MCF 10A (cell line): ENCODE measurements around the gene TMEM51. TPM values are rescaled to one million over a fixed set of nuclear protein-coding genes. Genes with fewer than 3 reads are reported as not detected.

Experiments used
- BruUV-seq: library from RNA; stranded (reverse); fragments of 400-500 nt; replicated peaks from 2 replicates; lab custom pipeline; 2021; lab: Mats Ljungman, UMichigan
- CTCF ChIA-PET: fragments of 300-600 bp; sonication (Branson Sonifier 250); formaldehyde crosslinking; extraction: SDS; loops from one replicate; lab custom pipeline; 2021; ENCODE audit warnings: antibody characterized with exemption, inconsistent platforms; lab: Yijun Ruan, JAX
- POLR2A ChIA-PET: fragments of 300-600, 350-650 bp; sonication (Branson Sonifier 250); formaldehyde crosslinking; extraction: SDS; loops from one replicate; lab custom pipeline; 2020; ENCODE audit warnings: antibody characterized with exemption, inconsistent platforms; lab: Yijun Ruan, JAX
- DNase-seq: peaks from one replicate; pipeline ENCODE4 v3.0.0-alpha.2; 2018; ENCODE audit not compliant: unreplicated experiment
- H3K27ac Mint-ChIP-seq: one replicate; pipeline ENCODE4 v1.8.0; 2022; ENCODE audit warnings: mild to moderate bottlenecking, low read depth, mixed read lengths; ENCODE audit not compliant: unreplicated experiment
- H3K27me3 Mint-ChIP-seq: one replicate; pipeline ENCODE4 v1.8.0; 2022; ENCODE audit warnings: mixed read lengths; ENCODE audit not compliant: insufficient read depth, unreplicated experiment
- H3K36me3 Mint-ChIP-seq: one replicate; pipeline ENCODE4 v1.8.0; 2022; ENCODE audit warnings: mild to moderate bottlenecking, moderate library complexity, mixed read lengths; ENCODE audit not compliant: insufficient read depth, unreplicated experiment
- H3K4me1 Mint-ChIP-seq: one replicate; pipeline ENCODE4 v1.8.0; 2022; ENCODE audit warnings: mixed read lengths; ENCODE audit not compliant: insufficient read depth, unreplicated experiment
- H3K4me3 Mint-ChIP-seq: one replicate; pipeline ENCODE4 v1.8.0; 2022; ENCODE audit warnings: mild to moderate bottlenecking, moderate library complexity, mixed read lengths; ENCODE audit not compliant: unreplicated experiment
- H3K9me3 Mint-ChIP-seq: one replicate; pipeline ENCODE4 v1.8.0; 2022; ENCODE audit warnings: mixed read lengths; ENCODE audit not compliant: unreplicated experiment
- intact Hi-C: fragments of 100-400 bp; cut with micrococcal nuclease; formaldehyde crosslinking; loops from 2 replicates; pipeline ENCODE4 v1.14.1; 2022
- total RNA-seq: library from RNA; stranded (reverse); gene quantifications from 2 replicates; pipeline ENCODE4 v1.2.3, GENCODE V29; 2022
- TF ChIP-seq, protein P1 (sequence below): fragments of 200-600 bp; IDR thresholded peaks from one replicate; pipeline ENCODE4 v1.8.0; 2022; ENCODE audit warnings: antibody characterized with exemption, mild to moderate bottlenecking; ENCODE audit not compliant: unreplicated experiment

Gene TMEM51
- total RNA-seq, 1 experiment from 2014 or later, result 6.4 TPM

DNA sequence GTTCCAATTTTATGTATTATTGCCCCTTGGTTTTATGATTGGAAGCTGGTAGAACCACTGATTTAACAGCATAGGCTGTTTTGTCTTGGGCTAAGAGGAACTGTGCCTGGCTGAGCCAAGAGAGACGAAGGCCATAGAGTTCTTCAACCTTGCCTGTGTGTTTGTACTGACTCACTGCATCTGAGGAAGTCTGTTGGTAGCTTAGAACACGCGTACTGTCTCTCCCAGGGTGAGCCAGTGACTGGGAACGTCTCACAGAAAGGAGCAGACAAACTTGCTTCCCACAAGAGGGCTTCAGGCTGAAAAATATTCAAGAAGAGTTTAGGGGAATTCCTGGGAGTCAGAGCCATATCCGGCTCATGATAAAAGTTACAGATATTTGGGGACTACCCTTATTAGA is 14.9 kb downstream of the TMEM51 start:
- Mint-ChIP-seq H3K36me3 (peaks cover 4% of the 10 kb centered on the region), H3K4me3 (no peak overlapping the region), H3K4me1 (peaks cover 23% of the 10 kb centered on the region), H3K27ac (peak overlapping the region; percentile 93), H3K9me3 (no peaks in the 10 kb centered on the region), H3K27me3 (no peaks in the 10 kb centered on the region)
- BruUV-seq, result no TSS peak
- DNase-seq, result peak; percentile 60
- CTCF ChIA-PET, result interaction anchor here (0.6 to 1.5 kb wide), 4 partner anchors 40 to 263 kb away, joined by 3 to 7 read pairs (median 5); no protein-coding TSS in a partner anchor
- TF ChIP-seq, protein P1, sequence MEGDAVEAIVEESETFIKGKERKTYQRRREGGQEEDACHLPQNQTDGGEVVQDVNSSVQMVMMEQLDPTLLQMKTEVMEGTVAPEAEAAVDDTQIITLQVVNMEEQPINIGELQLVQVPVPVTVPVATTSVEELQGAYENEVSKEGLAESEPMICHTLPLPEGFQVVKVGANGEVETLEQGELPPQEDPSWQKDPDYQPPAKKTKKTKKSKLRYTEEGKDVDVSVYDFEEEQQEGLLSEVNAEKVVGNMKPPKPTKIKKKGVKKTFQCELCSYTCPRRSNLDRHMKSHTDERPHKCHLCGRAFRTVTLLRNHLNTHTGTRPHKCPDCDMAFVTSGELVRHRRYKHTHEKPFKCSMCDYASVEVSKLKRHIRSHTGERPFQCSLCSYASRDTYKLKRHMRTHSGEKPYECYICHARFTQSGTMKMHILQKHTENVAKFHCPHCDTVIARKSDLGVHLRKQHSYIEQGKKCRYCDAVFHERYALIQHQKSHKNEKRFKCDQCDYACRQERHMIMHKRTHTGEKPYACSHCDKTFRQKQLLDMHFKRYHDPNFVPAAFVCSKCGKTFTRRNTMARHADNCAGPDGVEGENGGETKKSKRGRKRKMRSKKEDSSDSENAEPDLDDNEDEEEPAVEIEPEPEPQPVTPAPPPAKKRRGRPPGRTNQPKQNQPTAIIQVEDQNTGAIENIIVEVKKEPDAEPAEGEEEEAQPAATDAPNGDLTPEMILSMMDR, result no peak
- intact Hi-C loops, result no loop called here
- POLR2A ChIA-PET, result interaction anchor here (0.6 to 2.6 kb wide), 6 partner anchors 8 to 1419 kb away, joined by 3 to 19 read pairs (median 4); partner anchors contain the start of gene TMEM51

- intact Hi-C loops, result no loop called here
Observed at GRCh38 chr1:15170071-15170470, 16.5 kb downstream of the TMEM51 start.

GRCh38 chr1:15171271-15171908 is 17.8 kb downstream of the TMEM51 start:
- Mint-ChIP-seq H3K9me3 (no peaks in the 10 kb centered on the region), H3K27ac (peak overlapping the region; percentile 87), H3K36me3 (peaks cover 4% of the 10 kb centered on the region), H3K27me3 (no peaks in the 10 kb centered on the region), H3K4me1 (peaks cover 23% of the 10 kb centered on the region), H3K4me3 (peak overlapping the region; percentile 64)
- ChIA-PET POLR2A (interaction anchor here (0.9 to 2.7 kb wide), 4 partner anchors 13 to 355 kb away, joined by 3 to 13 read pairs (median 6); partner anchors contain the start of gene DNAJC16), CTCF (interaction anchor here (0.6 to 1.0 kb wide), 3 partner anchors 19 to 132 kb away, joined by 3 to 4 read pairs (median 4); no protein-coding TSS in a partner anchor)
- DNase-seq, result no peak
- no TSS peak for BruUV-seq
- intact Hi-C loops, result no loop called here
- TF ChIP-seq, protein P1, result no peak

More at GRCh38 chr1:15170071-15170470, 16.5 kb downstream of the TMEM51 start:
- no TSS peak for BruUV-seq
- peaks cover 4% of the 10 kb centered on the region for H3K36me3 Mint-ChIP-seq
- no peaks in the 10 kb centered on the region for H3K9me3 Mint-ChIP-seq
- H3K27ac Mint-ChIP-seq, result no peak overlapping the region
- POLR2A ChIA-PET, result interaction anchor here (0.9 to 2.6 kb wide), 4 partner anchors 11 to 100 kb away, joined by 4 to 19 read pairs (median 7); partner anchors contain the start of gene TMEM51
- no peak overlapping the region for H3K4me3 Mint-ChIP-seq
- peaks cover 23% of the 10 kb centered on the region for H3K4me1 Mint-ChIP-seq
- CTCF ChIA-PET, result no interaction called here
- no peak for DNase-seq
- TF ChIP-seq, protein P1, result no peak
- H3K27me3 Mint-ChIP-seq, result no peaks in the 10 kb centered on the region
